Fibroblast of lung (primary cell): ENCODE results near the gene MTURN.

Source experiments
- CTCF ChIP-seq, 2 donors: IDR thresholded peaks in 1 of 2; conservative IDR thresholded peaks in 1 of 2; 1 replicate in 1 of 2; 2 replicates in 1 of 2; pipeline ENCODE4 v1.5.1; 2011 to 2012; ENCODE audit warnings: low read length in 2 of 2, control low read depth in 1 of 2, inconsistent platforms in 1 of 2, low read depth in 1 of 2, mild to moderate bottlenecking in 1 of 2
- EZH2 ChIP-seq: IDR thresholded peaks from 2 replicates; pipeline ENCODE4 v1.5.1; 2012; ENCODE audit warnings: low read length, control low read depth, mild to moderate bottlenecking; ENCODE audit errors: missing control alignments

GRCh38 chr7:30178748-30179436 is 44.1 kb downstream of the MTURN start:
- TF ChIP-seq CTCF (conservative IDR thresholded peaks at IDR 0.05 in 1 of 2, IDR thresholded peaks at IDR 0.05 in 1 of 2; ENCODE audit: low read depth in 1 of 2, low read length in 2 of 2) (no peak), EZH2 (no peak)
